Stimulated activated naive CD8-positive, alpha-beta T cell treated with anti-CD3 and anti-CD28 coated beads, Interleukin-15, Interleukin-2, amounts not matched to agents 100 ng/mL and 50 ng/mL, for 24 hours (primary cell): ENCODE measurements around the gene CRYZ.
A peak's percentile ranks its signal among the peaks of the same experiment; 100 is the strongest.
"Not testable (repeated sequence)": the region's sequence is repeated elsewhere in the genome, so short reads cannot be mapped to it uniquely, and the experiment has no call there.

Source experiments
- H3K27ac Mint-ChIP-seq: one replicate; pipeline ENCODE4 v1.8.0; 2021; ENCODE audit warnings: mild to moderate bottlenecking, mixed read lengths
- H3K27me3 Mint-ChIP-seq: one replicate; pipeline ENCODE4 v1.8.0; 2021; ENCODE audit warnings: mixed read lengths
- H3K36me3 Mint-ChIP-seq: one replicate; pipeline ENCODE4 v1.8.0; 2021; ENCODE audit warnings: low read depth, mixed read lengths
- H3K4me1 Mint-ChIP-seq: one replicate; pipeline ENCODE4 v1.8.0; 2021; ENCODE audit warnings: low read depth, mixed read lengths
- H3K4me3 Mint-ChIP-seq: one replicate; pipeline ENCODE4 v1.8.0; 2021; ENCODE audit warnings: mild to moderate bottlenecking, mixed read lengths
- H3K9me3 Mint-ChIP-seq: one replicate; pipeline ENCODE4 v1.8.0; 2021; ENCODE audit warnings: mixed read lengths

CRYZ gene

DNA sequence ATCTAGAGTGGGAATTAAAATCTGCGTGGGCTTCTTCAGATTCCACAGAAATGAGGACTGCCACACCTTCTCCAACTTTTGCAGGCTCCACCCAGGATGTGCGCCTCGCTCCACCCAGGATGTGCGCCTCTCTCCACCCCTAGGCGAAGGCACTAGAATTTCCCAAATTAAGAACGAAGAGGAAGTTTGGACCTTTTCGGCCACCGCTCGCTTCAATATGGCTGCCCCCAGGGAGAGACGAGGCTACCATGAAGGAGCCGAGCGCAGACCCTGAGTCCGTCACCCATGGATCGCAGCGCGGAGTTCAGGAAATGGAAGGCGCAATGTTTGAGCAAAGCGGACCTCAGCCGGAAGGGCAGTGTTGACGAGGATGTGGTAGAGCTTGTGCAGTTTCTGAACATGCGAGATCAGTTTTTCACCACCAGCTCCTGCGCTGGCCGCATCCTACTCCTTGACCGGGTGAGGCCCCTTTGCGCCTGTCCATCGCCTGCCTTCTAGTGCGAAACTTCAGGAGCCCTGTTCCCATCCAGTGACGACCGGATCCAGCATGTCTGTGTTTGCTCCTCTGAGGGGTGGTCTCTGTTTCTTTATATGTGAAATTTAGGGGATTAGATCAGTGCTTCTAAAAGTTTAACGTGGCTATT is at the start of gene CRYZ, which contains the start of gene TYW3:
Gene CRYZ, minus strand, starts transcription at position 91 of the 644 bp plus-strand sequence. CDS start 8,229 bp downstream, outside the sequence.
Gene TYW3, plus strand, starts transcription at position 193 of the 644 bp plus-strand sequence. Its CDS starts 93 bp downstream, at position 286.
- Mint-ChIP-seq H3K9me3 (no peaks in the 10 kb centered on the region), H3K27ac (peak within 1 kb of the TSS; percentile 97), H3K4me3 (peak within 1 kb of the TSS; percentile 94), H3K27me3 (no peaks in the 10 kb centered on the region), H3K4me1 (peaks cover 57% of the 10 kb centered on the region), H3K36me3 (peaks cover 33% of the 10 kb centered on the region)

GRCh38 chr1:74780594-74780993 is 47.7 kb upstream of the CRYZ start:
- Mint-ChIP-seq H3K36me3 (no peaks in the 10 kb centered on the region), H3K9me3 (no peaks in the 10 kb centered on the region), H3K27ac (no peak overlapping the region), H3K4me3 (no peak overlapping the region), H3K4me1 (no peaks in the 10 kb centered on the region), H3K27me3 (peaks cover 19% of the 10 kb centered on the region)

GRCh38 chr1:74779750-74780149 is 46.9 kb upstream of the CRYZ start:
- Mint-ChIP-seq H3K4me1 (no peaks in the 10 kb centered on the region), H3K27me3 (peaks cover 18% of the 10 kb centered on the region), H3K4me3 (no peak overlapping the region), H3K27ac (no peak overlapping the region), H3K9me3 (no peaks in the 10 kb centered on the region), H3K36me3 (no peaks in the 10 kb centered on the region)

- H3K4me1 Mint-ChIP-seq = no peaks in the 10 kb centered on the region
- peaks cover 26% of the 10 kb centered on the region for H3K27me3 Mint-ChIP-seq
- no peak overlapping the region for H3K27ac Mint-ChIP-seq
- H3K36me3 Mint-ChIP-seq = no peaks in the 10 kb centered on the region
- no peak overlapping the region for H3K4me3 Mint-ChIP-seq
- H3K9me3 Mint-ChIP-seq = no peaks in the 10 kb centered on the region
These were observed 44.7 kb upstream of the CRYZ start for GRCh38 chr1:74777525-74777924.

- no peaks in the 10 kb centered on the region for H3K4me1 Mint-ChIP-seq
- peaks cover 26% of the 10 kb centered on the region for H3K27me3 Mint-ChIP-seq
- no peak overlapping the region for H3K4me3 Mint-ChIP-seq
- H3K36me3 Mint-ChIP-seq = no peaks in the 10 kb centered on the region
- no peaks in the 10 kb centered on the region for H3K9me3 Mint-ChIP-seq
- no peak overlapping the region for H3K27ac Mint-ChIP-seq
These were observed 42.9 kb upstream of the CRYZ start for GRCh38 chr1:74775735-74776134.

- Mint-ChIP-seq H3K4me3 (no peak overlapping the region), H3K4me1 (no peaks in the 10 kb centered on the region), H3K9me3 (no peaks in the 10 kb centered on the region), H3K27ac (no peak overlapping the region), H3K27me3 (peaks cover 21% of the 10 kb centered on the region), H3K36me3 (no peaks in the 10 kb centered on the region)
These were observed 40.7 kb upstream of the CRYZ start for GRCh38 chr1:74773582-74773981.

DNA sequence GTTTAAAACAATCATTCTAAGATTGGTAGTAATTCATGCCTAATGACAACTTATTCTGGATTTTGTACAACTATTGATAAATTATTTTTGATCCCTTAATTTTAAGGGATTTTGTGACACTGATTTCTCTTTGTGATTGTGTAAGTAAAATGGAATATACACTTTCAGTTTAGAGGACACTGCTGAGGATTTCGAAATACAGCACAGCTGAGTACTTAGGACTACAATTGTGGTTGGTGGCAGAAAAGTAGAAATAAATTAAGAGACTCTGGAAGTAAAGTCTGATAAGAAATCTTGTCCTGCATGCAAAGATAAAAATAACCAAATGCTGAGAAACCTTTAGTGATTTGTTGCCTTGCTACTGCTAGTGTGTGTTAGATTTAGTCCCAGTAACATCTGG is 40.1 kb upstream of the CRYZ start:
- Mint-ChIP-seq H3K27ac (no peak overlapping the region), H3K4me3 (no peak overlapping the region), H3K27me3 (peaks cover 15% of the 10 kb centered on the region), H3K4me1 (no peaks in the 10 kb centered on the region), H3K9me3 (no peaks in the 10 kb centered on the region), H3K36me3 (no peaks in the 10 kb centered on the region)

GRCh38 chr1:74771913-74772515 is 39.2 kb upstream of the CRYZ start:
- Mint-ChIP-seq H3K4me3 (no peak overlapping the region), H3K9me3 (no peaks in the 10 kb centered on the region), H3K4me1 (no peaks in the 10 kb centered on the region), H3K27me3 (peaks cover 12% of the 10 kb centered on the region), H3K27ac (no peak overlapping the region), H3K36me3 (no peaks in the 10 kb centered on the region)

- Mint-ChIP-seq H3K27ac (no peak overlapping the region), H3K9me3 (no peaks in the 10 kb centered on the region), H3K4me1 (peaks cover 13% of the 10 kb centered on the region), H3K36me3 (peaks cover 22% of the 10 kb centered on the region), H3K27me3 (no peaks in the 10 kb centered on the region), H3K4me3 (no peak overlapping the region)
These were observed 34.6 kb upstream of the CRYZ start for GRCh38 chr1:74767490-74767889.

- no peaks in the 10 kb centered on the region for H3K9me3 Mint-ChIP-seq
- no peaks in the 10 kb centered on the region for H3K27me3 Mint-ChIP-seq
- H3K27ac Mint-ChIP-seq = no peak overlapping the region
- H3K4me3 Mint-ChIP-seq = no peak overlapping the region
- peaks cover 16% of the 10 kb centered on the region for H3K4me1 Mint-ChIP-seq
- H3K36me3 Mint-ChIP-seq = peaks cover 31% of the 10 kb centered on the region
These were observed 33.7 kb upstream of the CRYZ start for GRCh38 chr1:74766579-74766978.

DNA sequence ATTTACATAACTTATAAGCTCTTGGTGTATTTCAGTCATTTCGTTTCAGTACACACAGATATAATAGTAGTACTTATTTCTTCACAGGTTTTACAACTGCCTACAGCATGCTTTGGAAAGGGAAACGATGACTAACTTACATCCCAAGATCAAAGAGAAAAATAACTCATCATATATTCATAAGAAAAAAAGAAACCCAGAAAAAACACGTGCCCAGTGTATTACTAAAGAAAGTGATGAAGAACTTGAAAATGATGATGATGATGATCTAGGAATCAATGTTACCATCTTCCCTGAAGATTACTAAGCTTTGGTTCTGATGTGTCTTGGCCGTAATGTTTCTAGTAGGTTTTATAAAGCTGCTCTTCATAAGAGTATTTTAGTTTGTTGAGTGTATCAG is 31.0 kb upstream of the CRYZ start:
- no peaks in the 10 kb centered on the region for H3K9me3 Mint-ChIP-seq
- H3K27ac Mint-ChIP-seq = peak overlapping the region; percentile 79
- H3K4me1 Mint-ChIP-seq = peaks cover 16% of the 10 kb centered on the region
- no peaks in the 10 kb centered on the region for H3K27me3 Mint-ChIP-seq
- peaks cover 56% of the 10 kb centered on the region for H3K36me3 Mint-ChIP-seq
- H3K4me3 Mint-ChIP-seq = no peak overlapping the region

DNA sequence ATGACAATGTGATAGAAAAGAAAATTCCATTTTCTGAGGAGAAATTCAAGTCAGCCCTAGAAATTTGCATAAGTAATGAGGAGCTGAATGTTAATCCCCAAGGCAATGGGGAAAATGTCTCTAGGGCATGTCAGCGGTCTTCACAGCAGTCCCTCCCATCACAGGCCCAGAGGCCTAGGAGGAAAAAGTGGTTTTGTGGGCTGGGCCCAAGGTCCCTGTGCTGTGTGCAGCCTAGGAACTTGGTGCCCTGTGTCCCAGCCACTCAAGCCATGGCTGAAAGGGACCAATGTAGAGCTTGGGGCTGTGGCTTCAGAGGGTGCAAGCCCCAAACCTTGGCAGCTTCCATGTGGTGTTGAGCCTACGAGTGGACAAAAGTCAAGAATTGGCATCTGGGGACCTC is 23.8 kb upstream of the CRYZ start:
- not testable (repeated sequence) for H3K4me3 Mint-ChIP-seq, H3K27me3 Mint-ChIP-seq, H3K27ac Mint-ChIP-seq, H3K4me1 Mint-ChIP-seq
- peaks cover 93% of the 10 kb centered on the region for H3K36me3 Mint-ChIP-seq
- peaks cover 14% of the 10 kb centered on the region for H3K9me3 Mint-ChIP-seq

DNA sequence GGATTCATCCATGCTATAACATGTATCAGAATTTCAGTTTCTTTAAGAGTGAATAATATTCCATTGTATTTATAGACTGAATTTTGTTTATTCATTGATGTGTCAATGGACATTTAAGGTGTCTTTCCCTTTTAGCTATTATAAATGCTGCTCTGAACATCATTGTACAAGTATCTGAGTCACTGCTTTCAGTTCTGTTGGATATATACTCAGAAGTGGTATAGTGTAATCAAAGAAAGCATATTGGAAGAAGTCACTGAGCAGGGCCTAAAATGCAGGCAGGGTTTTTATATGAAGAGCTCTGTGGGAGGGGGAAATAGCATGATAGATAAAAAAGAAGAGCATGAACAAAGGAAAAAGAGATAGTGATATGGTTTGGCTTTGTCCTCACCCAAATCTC is 22.6 kb upstream of the CRYZ start:
- H3K4me1 Mint-ChIP-seq = no peaks in the 10 kb centered on the region
- peaks cover 14% of the 10 kb centered on the region for H3K9me3 Mint-ChIP-seq
- no peak overlapping the region for H3K27ac Mint-ChIP-seq
- peaks cover 94% of the 10 kb centered on the region for H3K36me3 Mint-ChIP-seq
- no peak overlapping the region for H3K4me3 Mint-ChIP-seq
- H3K27me3 Mint-ChIP-seq = no peaks in the 10 kb centered on the region

- Mint-ChIP-seq H3K36me3 (peaks cover 94% of the 10 kb centered on the region), H3K4me3 (no peak overlapping the region), H3K27ac (no peak overlapping the region), H3K4me1 (no peaks in the 10 kb centered on the region), H3K9me3 (peaks cover 14% of the 10 kb centered on the region), H3K27me3 (no peaks in the 10 kb centered on the region)
These were observed 20.3 kb upstream of the CRYZ start for GRCh38 chr1:74753104-74753503.

- H3K4me1 Mint-ChIP-seq = no peaks in the 10 kb centered on the region
- H3K36me3 Mint-ChIP-seq = peaks cover 88% of the 10 kb centered on the region
- H3K27ac Mint-ChIP-seq = no peak overlapping the region
- H3K27me3 Mint-ChIP-seq = no peaks in the 10 kb centered on the region
- H3K9me3 Mint-ChIP-seq = peaks cover 8% of the 10 kb centered on the region
- H3K4me3 Mint-ChIP-seq = no peak overlapping the region
These were observed 16.1 kb upstream of the CRYZ start for GRCh38 chr1:74748960-74749359.

DNA sequence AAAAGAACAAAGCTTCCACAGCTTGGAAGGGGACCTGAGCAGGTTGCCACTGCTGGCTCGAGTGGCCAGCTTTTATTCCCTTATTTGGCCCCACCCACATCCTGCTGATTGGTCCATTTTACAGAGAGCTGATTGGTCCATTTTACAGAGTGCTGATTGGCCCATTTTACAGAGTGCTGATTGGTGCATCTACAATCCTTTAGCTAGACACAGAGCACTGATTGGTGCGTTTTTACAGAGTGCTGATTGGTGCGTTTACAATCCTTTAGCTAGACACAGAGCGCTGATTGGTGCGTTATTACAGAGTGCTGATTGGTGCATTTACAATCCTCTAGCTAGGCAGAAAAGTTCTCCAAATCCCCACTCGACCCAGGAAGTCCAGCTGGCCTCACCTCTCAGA is 12.4 kb upstream of the CRYZ start:
- not testable (repeated sequence) for H3K27me3 Mint-ChIP-seq, H3K4me1 Mint-ChIP-seq, H3K9me3 Mint-ChIP-seq, H3K27ac Mint-ChIP-seq, H3K4me3 Mint-ChIP-seq
- H3K36me3 Mint-ChIP-seq = peaks cover 88% of the 10 kb centered on the region
